ENCODE results near the gene IMMP1L.

DNA sequence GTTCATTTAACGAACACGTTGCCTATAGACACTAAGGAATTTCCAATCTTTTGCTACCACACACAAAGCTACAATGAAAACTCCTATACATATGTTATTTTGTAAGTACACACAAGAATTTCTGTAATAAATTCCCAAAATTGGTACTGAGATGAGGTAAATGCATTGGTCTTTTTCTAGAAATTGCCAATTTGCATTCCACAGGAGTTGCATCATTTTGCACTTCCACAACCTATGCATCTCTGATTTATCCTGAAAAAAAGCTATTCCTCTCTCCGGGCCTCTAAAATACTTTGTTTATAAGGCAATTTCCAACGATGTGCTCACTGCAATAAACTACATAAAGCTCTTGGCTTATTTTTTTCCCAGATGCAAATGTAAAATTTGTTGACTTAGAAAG, 24.9 kb downstream of the IMMP1L start:
- TF ChIP-seq EZH2 (IDR thresholded peaks at IDR 0.05; ENCODE audit: insufficient read depth, poor library complexity, severe bottlenecking) = no peak
- no peak for TF ChIP-seq EZH2phosphoT487 (IDR thresholded peaks at IDR 0.05; ENCODE audit: insufficient read depth, low read depth)
